ENCODE data around the gene UROC1.

- TF ChIP-seq GATA3 (IDR thresholded peaks at IDR 0.05; ENCODE audit: low read depth, low read length) (no peak), GATA2 (IDR thresholded peaks at IDR 0.05; ENCODE audit: low read depth, low read length) (no peak)
Measured at GRCh38 chr3:126464494-126464893, 53.1 kb downstream of the UROC1 start.
